PC-3 (cell line): ENCODE measurements around the gene PZP.
"Not testable (repeated sequence)": the region's sequence is repeated elsewhere in the genome, so short reads cannot be mapped to it uniquely, and the experiment has no call there.

Experiments
- EZH2 ChIP-seq: fragments of 300-600 bp; sonication (generic); IDR thresholded peaks from one replicate; pipeline ENCODE4 v1.6.1; 2017; ENCODE audit warnings: antibody characterized with exemption, mild to moderate bottlenecking, low read length; ENCODE audit not compliant: unreplicated experiment
- TF ChIP-seq, protein P1 (sequence below): fragments of 300-600 bp; sonication (generic); conservative IDR thresholded peaks from 2 replicates; pipeline ENCODE4 v1.5.1; 2017; ENCODE audit warnings: antibody characterized with exemption, low read depth, mild to moderate bottlenecking, low read length

DNA sequence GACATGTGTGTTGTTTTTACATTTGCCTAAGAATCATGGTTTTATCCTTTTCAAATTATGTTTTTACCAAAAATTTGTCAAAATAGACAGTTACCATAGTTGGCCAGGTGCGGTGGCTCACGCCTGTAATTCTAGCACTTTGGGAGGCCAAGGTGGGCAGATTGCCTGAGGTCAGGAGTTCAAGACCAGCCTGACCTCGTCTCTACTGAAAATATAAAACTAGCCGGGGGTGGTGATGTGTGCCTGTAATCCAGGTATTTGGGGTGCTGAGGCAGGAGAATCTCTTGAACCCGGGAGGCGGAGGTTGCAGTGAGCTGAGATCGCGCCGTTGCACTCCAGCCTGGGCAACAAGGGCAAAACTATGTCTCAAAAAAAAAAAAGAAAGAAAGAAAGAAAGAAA lies 12.8 kb upstream of the PZP start:
- TF ChIP-seq EZH2, result not testable (repeated sequence)
- TF ChIP-seq, protein P1, sequence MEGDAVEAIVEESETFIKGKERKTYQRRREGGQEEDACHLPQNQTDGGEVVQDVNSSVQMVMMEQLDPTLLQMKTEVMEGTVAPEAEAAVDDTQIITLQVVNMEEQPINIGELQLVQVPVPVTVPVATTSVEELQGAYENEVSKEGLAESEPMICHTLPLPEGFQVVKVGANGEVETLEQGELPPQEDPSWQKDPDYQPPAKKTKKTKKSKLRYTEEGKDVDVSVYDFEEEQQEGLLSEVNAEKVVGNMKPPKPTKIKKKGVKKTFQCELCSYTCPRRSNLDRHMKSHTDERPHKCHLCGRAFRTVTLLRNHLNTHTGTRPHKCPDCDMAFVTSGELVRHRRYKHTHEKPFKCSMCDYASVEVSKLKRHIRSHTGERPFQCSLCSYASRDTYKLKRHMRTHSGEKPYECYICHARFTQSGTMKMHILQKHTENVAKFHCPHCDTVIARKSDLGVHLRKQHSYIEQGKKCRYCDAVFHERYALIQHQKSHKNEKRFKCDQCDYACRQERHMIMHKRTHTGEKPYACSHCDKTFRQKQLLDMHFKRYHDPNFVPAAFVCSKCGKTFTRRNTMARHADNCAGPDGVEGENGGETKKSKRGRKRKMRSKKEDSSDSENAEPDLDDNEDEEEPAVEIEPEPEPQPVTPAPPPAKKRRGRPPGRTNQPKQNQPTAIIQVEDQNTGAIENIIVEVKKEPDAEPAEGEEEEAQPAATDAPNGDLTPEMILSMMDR, result not testable (repeated sequence)
